ENCODE results near the gene RIPOR3. TPM values are rescaled to one million over a fixed set of nuclear protein-coding genes. Genes with fewer than 3 reads are reported as not detected.

The RIPOR3 gene
- total RNA-seq, 1 experiment from 2014 or later: 0.46 TPM

GRCh38 chr20:50632236-50632635 is 59.1 kb downstream of the RIPOR3 start:
- Histone ChIP-seq H3K27me3 (ENCODE audit: insufficient read depth, low read length) (no peaks in the 10 kb centered on the region), H2BK15ac (ENCODE audit: low read depth, low read length) (no peak overlapping the region), H3K14ac (ENCODE audit: insufficient read depth, low read length) (no peak overlapping the region; the same call in 1 of the 2 replicates), H2BK5ac (ENCODE audit: insufficient read length, low read length) (no peak overlapping the region), H2BK20ac (ENCODE audit: low read depth, low read length, poor library complexity, severe bottlenecking) (no peak overlapping the region), H3K4ac (ENCODE audit: low read depth, low read length) (no peak overlapping the region), H3K79me1 (ENCODE audit: insufficient read depth, low read depth, low read length, poor library complexity, severe bottlenecking) (no peaks in the 10 kb centered on the region), H3K23ac (ENCODE audit: insufficient read length, low read depth, low read length) (no peak overlapping the region), H4K5ac (ENCODE audit: insufficient read length, low read depth, low read length) (no peak overlapping the region), H3K9me3 (ENCODE audit: control insufficient read depth, low read depth, low read length) (no peaks in the 10 kb centered on the region), H2BK12ac (ENCODE audit: insufficient read length, low read depth, low read length) (no peak overlapping the region), H2AFZ (ENCODE audit: low read length) (no peak overlapping the region), H3K79me2 (ENCODE audit: insufficient read depth, low read length) (no peaks in the 10 kb centered on the region), H3K4me1 (ENCODE audit: insufficient read depth, low read length) (peaks cover 11% of the 10 kb centered on the region; the same call in 1 of the 2 replicates), H3K23me2 (ENCODE audit: insufficient read length, low read depth, low read length, poor library complexity, severe bottlenecking) (no peaks in the 10 kb centered on the region), H2AK5ac (ENCODE audit: insufficient read length, low read length) (no peak overlapping the region), H4K91ac (ENCODE audit: insufficient read length, low read depth, low read length) (no peak overlapping the region), H3K27ac (ENCODE audit: insufficient read length, low read depth, low read length) (no peak overlapping the region), H4K8ac (replicated peaks; ENCODE audit: insufficient read length, low read depth, low read length) (no peak overlapping the region), H4K20me1 (ENCODE audit: control insufficient read depth, insufficient read depth, insufficient read length) (no peaks in the 10 kb centered on the region), H3K18ac (ENCODE audit: insufficient read length, low read depth, low read length) (no peak overlapping the region), H3K9ac (ENCODE audit: extremely low read depth, insufficient read length, low read length) (no peak overlapping the region), H3K56ac (ENCODE audit: insufficient read length, low read depth, low read length) (no peak overlapping the region), H3T11ph (ENCODE audit: low read length) (no peak overlapping the region), H2BK120ac (ENCODE audit: low read depth, low read length, poor library complexity, severe bottlenecking) (no peak overlapping the region), H3K4me2 (ENCODE audit: insufficient read depth, insufficient read length, low read length) (no peak overlapping the region)
- no CpG with 5 or more reads among the region's 7 CpGs for WGBS (ENCODE audit: extremely low coverage, insufficient read length, low lambda C conversion rate)
- H3K4me3 Mint-ChIP-seq: no peak overlapping the region
- peak overlapping the region in 1 of 3 experiments; percentile 49; a peak in 1 of 7 replicates for H3K27ac Mint-ChIP-seq
- peaks cover 26 to 40% of the 10 kb centered on the region in 2 experiments for H3K4me1 Mint-ChIP-seq
- TF ChIP-seq, protein P1, sequence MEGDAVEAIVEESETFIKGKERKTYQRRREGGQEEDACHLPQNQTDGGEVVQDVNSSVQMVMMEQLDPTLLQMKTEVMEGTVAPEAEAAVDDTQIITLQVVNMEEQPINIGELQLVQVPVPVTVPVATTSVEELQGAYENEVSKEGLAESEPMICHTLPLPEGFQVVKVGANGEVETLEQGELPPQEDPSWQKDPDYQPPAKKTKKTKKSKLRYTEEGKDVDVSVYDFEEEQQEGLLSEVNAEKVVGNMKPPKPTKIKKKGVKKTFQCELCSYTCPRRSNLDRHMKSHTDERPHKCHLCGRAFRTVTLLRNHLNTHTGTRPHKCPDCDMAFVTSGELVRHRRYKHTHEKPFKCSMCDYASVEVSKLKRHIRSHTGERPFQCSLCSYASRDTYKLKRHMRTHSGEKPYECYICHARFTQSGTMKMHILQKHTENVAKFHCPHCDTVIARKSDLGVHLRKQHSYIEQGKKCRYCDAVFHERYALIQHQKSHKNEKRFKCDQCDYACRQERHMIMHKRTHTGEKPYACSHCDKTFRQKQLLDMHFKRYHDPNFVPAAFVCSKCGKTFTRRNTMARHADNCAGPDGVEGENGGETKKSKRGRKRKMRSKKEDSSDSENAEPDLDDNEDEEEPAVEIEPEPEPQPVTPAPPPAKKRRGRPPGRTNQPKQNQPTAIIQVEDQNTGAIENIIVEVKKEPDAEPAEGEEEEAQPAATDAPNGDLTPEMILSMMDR (conservative IDR thresholded peaks at IDR 0.05): no peak
- no peaks in the 10 kb centered on the region; a peak in 1 of 5 replicates for H3K9me3 Mint-ChIP-seq
- H3K27me3 Mint-ChIP-seq (ENCODE audit: low read depth): peaks cover 6% of the 10 kb centered on the region; the same call in 1 of the 2 replicates
- no peak for DNase-seq
- H3K36me3 Mint-ChIP-seq (ENCODE audit: insufficient read depth in 1 of 3, low read depth in 3 of 3): no peaks in the 10 kb centered on the region; a peak in 1 of 7 replicates
